Stimulated activated CD8-positive, alpha-beta memory T cell treated with anti-CD3 and anti-CD28 coated beads, Interleukin-4, amount 100 ng/mL, for 48 hours (primary cell): ENCODE measurements around the gene GSTM4.
"Not testable (repeated sequence)": the region's sequence is repeated elsewhere in the genome, so short reads cannot be mapped to it uniquely, and the experiment has no call there.

ENCODE experiments used
- DNase-seq: peaks from one replicate; pipeline ENCODE4 v3.0.0-alpha.2; 2020

Gene GSTM4

DNA sequence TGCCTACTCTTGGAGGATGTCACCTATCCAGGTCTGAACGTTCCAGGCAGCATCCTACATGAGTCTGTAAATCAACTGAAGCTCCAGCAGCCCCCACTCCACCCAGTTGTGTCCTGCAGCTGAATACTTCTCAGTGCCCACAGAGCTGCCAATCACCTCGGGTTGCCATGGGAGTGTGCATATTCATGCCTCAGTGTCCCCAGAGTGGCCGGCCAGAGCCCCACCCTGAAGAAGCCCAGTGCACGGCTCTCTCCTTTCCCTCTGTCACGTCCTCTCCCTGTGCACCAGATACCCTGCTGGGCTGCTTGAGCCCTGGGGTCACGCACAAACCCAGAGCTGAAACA lies 16.1 kb upstream of the GSTM4 start:
- DNase-seq = no peak

DNA sequence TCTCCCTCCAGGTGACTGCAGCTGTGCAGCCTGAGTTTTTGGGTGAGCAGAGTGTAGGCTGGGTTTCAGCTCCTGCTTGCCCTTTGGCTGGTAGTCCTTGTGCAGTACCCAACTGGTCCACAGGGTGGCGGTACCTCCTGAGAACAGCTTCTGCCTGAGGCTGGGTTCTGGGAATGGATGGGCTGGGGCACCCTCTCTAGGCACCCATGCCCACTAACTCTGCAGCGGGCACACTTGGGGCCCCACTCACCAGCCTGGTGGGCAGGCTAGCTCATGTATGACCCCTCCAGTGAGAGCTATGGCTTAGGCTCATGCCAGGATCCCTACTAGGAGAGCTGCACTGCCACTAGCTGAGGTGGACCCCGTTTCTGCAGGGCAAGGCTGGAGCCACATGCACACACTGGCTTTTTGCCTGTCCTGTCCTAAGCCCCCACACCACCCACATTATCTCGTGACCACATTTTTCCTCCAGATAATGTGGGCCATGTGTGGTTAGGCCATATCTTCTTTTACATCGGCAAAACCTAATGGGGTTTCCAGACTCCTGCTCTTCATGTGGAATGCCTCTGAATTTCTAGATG lies 15.5 kb upstream of the GSTM4 start:
- peak; percentile 100 for DNase-seq

DNA sequence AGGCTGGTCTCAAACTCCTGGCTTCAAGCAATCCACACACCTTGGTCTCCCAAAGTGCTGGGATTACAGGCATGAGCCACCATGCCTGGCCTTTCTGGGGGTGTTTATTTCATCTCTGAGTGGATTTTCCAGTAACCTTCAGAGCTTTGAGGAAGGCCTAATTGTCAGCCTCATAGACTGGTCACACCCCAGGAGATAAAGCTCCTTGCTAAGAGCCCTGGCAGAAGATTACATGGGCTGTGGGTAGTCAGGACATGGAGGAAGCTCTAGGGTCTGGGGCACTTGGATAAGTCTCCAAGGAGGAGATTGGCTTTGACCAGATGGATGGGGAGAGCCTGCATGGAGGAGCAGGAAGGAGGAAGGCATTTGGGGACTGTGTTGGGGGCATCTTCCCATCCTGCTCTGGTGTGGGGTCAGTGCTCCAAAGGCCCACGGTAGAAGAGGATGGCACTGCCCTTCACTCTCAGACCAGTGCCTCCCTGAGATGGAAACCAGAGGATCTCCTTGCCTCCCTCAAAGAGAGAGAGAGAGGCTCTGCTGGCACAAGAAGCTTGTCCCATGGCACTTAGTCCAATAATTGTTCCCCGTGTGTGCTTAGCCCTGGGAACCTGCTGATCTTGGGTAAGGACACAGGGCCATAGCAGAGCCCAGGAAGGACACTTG lies 14.7 kb upstream of the GSTM4 start:
- DNase-seq = no peak

DNA sequence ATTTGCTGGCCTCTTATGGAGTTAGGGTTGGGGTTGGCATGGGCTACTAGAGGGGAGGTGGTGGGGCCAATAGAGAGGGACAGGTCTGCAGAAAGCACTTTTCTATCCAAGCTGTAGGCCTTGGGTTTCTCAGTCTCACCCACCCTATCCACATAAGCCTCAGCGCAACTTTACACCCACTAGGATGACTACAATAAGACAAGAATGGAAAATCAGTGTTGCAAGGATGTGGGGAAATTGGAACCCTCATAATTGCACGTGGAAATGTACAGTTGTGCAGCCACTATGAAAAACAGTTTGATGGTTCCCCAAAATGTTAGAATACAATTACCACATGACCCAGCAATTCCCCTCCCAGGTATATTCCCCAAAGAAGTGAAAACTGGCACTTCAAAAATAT lies 14.0 kb upstream of the GSTM4 start:
- no peak for DNase-seq

DNA sequence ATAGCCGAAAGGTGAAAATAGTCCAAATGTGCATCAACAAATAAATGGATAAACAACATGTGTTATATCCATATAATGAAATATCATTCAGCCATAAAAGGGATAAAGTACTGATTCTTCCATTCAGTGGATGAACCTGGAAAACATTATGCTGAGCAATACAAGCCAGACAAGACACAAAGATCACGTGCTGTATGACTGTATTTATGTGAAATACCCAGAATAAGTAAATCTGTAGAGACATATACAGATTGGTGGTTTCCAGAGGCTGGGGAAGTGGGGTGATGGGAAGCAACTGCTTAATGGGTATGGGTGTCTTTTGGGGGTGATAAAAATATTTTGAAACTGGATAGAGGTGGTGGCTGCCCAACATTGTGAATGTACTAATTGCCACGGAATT lies 13.3 kb upstream of the GSTM4 start:
- DNase-seq = no peak

DNA sequence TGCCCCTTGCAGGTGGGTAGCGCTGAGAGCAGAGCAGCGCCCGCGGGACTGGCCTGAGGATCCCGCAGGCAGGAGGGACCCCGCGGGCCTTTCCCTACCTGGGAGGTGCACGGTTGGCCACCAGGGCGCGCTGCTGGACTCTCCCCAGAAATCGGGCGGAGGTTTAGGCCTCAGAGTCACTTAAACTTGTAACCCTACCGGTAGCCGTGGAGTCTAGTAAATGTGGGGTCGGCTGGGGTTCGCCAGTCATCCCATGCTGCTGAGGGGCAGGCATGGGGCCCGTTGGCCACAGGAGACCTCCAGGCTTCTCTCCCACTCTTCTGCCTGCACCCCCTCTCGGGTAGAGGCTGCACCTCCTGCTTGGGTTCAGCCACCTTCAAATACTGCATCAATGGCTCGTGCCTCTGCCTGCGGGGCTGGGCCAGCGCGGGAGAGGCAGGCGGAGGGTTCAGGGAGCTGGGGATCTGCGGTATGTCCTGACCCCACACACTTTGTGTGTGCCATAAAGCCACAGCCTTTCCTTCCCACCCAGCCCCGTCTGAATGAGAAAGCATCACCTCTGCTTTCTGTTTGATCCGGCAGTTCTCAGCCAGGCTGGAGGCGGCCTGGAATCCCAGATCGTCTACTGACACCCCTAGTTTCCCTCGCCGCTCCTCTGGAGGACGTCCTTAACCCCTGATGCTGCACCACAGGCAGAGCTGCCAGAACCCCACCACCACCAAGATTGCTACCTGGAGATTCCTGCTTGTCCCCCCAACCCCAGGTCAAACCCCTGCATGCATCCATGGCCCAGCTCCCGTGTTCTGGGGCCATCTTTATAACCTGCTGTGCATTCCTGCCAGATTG lies 12.3 kb upstream of the GSTM4 start:
- DNase-seq = peak; percentile 96

DNA sequence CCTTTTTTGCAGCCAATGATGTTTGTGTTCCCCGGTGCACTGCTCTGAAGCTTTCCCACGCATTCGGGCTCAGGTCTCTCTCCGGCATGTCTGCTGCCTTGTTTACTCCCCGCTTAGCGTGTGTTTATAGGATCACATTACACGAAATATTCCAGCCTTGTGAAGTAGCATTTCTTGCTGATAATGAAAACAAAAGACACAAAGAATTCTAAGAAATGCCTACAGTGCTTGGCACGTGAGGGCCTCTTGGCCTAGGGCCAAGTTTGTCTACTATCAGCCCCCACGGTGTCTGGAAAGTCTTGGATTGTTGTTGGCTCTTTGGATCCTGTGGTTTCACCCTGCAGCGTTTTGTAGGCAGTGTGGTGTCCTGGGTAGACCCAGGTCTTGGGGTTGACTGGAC lies 11.2 kb upstream of the GSTM4 start:
- no peak for DNase-seq

DNA sequence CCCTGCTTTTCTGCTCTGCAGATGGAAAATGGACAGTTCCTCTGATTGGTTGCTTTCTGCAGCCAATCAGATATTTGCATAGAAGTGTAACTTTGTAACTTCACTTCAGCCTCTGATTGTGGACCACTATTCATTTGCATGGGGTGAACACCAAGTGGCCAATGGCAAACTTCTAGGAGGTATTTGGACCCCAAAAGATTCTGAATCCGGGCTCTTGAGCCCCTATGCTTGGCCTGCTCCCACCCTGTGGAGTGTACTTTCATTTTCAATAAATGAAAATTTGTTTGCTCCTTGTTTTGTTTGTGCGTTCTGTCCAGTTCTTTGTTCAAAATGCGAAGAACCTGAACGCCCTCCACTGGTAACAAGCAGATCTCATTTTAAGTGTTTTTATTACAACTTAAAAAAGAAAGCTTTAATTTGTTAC lies 6.4 kb upstream of the GSTM4 start:
- DNase-seq = no peak

DNA sequence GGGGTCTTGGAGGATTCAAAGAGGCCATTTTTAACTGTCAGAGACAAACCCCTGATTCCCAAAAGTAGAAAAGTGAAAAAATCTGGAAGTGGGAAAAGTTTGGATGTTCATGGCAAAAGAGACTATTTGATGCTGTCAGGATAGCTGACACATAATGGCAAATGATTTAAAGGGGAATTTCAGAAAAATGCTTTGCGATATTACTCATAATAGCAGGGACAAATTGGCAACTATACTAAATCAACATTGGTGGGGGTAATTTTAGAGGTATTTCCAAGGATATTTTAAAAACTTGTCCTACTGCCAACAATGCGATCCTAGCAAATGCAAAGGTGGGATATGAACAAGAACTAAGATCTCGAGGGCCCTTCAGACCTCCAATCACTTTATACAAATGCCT lies 5.3 kb upstream of the GSTM4 start:
- no peak for DNase-seq

DNA sequence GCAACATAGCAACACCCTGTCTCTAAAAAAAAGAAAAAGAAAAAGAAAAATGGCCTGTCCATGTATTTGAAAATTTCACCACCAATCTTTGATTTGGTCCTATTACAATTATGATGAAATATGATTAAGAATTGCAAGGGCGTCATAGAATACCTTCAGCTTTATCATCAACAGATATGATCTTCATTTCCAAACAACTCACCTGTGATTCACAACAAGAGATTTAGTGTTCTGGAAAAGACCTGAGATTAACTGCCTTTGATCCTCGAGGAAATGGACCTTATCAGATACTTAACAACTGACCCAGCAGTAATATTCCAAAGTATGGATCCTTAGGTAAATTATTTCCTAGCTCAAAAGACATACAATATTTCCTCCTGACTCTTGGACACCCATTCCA lies 3.5 kb upstream of the GSTM4 start:
- no peak for DNase-seq

DNA sequence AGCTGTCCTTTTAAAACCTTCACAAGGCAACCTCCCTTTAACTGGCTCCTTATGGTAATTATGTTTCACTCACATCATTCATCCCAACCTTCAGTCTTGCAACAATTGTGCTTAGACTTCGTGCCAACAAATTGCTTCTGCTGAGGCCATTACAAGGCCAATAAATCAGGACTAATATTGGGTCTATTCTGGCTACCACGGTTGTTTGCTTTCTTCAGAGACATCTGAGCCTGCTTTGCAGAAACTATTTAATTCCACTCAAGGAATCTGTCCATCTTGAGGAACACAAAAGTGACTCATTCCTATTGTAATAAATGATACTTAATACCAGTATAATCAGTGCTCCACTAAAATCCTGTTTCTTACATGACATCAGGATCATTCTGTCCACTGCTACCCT lies 2.6 kb upstream of the GSTM4 start:
- no peak for DNase-seq

DNA sequence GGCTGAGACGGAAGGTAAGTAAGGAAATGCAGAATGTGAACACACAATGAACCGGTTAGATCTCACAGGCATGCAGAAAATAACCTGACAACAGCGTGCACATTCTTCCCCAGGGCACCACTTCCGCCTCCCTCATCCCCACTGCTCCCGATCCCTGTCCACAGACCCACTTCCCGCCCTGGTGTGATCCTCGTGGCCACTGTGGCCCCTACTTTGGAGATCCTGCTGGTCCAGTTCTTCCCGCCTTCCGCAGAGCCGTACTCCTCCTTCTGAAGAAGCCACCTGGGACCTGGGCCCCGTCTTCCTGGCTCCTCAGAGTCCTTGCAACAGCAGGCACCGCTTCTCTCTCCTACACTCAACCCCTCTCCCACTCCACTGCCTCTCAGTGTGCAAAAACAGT lies 1.4 kb upstream of the GSTM4 start:
- DNase-seq = no peak

DNA sequence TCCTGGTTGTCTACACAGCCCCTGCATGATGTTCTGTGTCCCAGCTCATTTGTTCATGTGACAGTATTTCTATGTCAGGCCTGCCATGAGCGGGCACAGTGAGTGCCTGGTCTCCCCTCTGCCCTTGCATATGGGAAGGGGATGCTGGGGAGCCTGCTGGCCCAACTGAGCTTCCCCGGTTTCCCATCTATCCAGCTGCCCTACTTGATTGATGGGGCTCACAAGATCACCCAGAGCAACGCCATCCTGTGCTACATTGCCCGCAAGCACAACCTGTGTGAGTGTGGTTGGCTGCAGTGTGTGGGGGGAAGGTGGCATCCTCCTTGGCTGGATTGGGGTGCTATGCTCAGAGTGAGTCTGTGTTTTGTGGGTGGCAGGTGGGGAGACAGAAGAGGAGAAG lies 1.5 kb downstream of the GSTM4 start:
- DNase-seq = no peak

DNA sequence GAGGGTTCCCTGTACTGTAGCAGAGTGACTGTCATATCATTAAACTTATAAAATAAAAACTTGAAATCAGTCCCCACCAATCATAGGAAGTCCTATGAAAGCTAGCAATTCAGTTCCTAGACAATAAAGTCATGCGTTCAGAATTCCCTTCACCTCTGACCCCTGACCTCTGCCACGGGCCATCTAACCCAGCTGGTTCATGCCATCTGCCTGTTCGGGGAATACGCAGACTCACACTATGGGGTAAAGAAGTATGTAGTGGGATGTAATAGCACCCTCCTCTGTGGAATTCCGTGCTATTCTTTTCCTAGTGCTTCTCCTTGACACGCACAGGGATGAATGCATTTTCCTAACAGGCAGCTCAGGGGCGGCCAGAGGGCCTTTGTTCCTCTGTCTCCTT lies 2.1 kb downstream of the GSTM4 start:
- DNase-seq = no peak

DNA sequence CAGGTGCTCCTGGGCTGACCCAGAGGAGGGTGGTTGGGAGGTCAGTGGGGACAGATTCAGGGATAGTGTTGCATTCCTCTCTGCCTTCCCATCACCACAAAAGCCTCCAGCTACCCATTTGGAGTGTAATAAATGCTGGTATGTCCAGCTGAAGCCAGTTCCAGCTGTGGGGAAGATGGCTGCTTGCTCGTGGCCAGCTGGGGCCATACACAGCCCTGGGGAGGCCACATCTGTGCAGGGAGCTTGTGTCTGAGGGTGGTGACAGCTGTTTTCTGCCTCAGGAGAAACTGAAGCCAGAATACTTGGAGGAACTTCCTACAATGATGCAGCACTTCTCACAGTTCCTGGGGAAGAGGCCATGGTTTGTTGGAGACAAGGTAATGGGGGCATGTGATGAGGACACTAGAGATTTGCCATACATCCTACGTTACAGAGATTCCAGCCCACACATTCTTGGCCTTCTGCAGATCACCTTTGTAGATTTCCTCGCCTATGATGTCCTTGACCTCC lies 2.7 kb downstream of the GSTM4 start:
- no peak for DNase-seq

DNA sequence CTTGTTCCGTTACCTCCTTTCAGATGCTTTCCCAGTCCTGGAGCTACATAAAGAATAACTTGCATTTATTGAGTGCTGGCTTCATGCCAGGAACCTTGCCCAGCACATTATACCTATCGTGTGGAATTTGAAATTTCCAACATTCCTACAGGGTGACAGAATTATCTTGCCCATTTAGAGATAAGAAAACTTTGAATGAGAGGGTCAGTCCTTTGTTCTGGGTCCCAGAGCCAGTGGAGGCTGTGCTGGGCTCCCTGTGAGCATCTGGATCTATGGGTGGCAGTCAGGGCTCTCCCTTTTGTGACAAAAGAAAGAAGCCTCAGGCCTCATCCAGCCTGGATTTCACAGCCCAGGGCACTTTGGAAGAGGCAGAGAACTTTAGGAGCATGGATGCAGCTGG lies 3.2 kb downstream of the GSTM4 start:
- DNase-seq = no peak

DNA sequence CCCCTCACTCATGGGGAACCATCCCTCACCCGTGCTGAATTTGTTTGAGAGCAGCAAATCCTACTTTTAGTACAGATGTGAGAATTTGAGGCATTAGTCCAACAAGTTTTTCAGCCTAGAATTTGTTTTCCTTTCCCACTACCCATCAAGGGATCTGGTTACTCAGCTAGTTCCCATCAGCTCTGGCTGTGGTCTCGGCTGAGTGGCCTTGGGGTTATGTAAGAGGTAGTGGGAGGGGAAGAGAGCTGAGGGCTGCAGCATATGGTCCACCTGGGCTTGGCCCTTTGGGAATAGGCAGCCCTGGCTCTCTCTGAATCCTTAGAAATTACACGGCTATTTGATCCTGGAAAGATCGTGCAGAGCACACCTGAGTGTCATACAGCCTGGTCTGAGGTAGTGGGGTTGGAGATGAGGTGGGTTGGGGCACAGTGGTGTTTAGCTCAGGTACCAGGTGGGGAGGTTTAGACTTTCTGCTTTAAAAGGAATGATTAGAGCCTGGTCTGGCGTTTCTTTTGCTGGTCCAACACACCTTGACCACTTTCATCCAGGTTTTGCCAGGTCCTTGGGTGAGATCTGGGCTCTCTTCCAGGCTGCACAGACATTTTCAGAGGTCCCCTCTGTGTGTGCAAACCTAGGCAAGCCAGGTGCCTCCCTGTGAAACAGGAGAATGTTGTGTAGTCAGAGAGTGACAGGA lies 4.2 kb downstream of the GSTM4 start:
- DNase-seq = no peak

DNA sequence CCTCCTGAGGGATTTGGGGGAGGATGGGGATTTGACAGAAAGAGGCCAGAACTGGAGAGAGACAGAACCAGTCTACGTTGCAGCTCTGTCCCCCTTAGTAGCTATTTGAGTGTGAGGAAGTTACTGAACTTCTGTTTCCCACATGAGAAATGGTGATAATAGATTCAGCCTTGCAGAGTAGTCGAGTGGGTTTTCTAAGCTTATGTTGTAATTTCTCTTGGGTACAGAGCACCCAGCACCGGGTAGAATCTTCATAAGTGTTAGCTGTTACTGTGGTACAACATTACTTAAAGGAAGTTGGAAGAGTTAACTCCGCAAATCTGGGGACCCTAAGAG lies 4.8 kb downstream of the GSTM4 start:
- not testable (repeated sequence) for DNase-seq

DNA sequence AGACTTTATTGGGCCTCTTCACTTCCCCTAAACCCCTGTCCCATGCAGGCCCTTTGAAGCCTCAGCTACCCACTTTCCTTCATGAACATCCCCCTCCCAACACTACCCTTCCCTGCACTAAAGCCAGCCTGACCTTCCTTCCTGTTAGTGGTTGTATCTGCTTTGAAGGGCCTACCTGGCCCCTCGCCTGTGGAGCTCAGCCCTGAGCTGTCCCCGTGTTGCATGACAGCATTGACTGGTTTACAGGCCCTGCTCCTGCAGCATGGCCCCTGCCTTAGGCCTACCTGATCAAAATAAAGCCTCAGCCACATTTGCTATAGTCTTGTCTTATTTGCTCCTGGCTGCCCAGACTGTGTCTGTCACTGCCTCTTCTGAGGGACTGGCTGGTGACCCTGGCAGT lies 5.5 kb downstream of the GSTM4 start:
- no peak for DNase-seq

DNA sequence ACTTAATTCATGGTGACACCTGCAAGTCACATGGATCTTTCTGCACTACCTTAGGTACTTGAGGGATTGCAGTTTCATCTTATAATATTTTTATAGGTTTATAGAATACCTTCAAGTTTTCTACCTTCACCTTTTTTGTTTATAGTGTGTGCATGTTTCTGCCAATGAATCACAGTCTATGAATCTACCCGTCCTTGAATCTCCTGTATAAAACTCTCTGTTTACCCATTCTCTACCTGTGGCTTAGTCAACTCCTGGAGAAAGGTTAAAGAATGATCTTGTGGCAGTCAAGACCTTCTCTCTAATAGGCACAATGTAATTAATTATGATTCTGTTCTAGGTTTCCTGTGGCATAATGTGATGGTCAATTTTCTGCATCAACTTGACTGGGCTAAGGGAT lies 8.8 kb downstream of the GSTM4 start:
- no peak for DNase-seq

DNA sequence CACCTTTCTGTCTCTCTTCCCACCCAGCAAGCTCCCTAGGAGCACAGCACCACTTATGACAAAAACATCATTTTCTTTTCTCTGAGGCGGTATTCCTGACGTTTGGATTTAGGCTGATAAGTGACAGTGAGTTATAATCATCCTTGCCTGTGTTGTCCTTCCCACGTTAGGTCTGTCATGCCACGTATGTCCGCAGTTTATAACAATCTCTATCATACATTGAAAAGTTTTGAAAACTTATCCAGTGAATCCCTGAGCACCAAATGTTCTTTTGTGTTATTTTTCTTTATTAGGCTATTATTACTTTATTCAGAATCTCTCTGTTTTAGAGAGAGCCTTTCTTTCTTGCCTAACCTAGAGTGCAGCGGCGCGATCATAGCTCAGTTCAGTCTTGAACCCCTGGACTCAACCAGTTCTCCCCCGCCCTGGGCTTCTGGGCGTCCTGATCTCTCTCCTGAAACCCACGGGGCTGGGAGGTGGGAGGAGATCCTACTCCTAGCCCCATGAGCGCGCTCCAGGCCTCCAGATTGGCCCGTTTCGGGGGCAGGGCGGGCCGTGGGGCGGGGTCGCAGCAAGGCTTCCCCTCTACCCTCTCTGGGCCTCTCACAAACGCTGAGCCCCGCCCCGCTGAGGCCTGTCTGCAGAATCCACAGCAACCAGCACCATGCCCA lies 11.7 kb downstream of the GSTM4 start, which contains the start of gene GSTM2:
GSTM2 (plus strand) TSS at position 606 of the 671 bp plus-strand sequence; CDS start at position 665, 59 bp downstream.
- DNase-seq = peak; percentile 87

DNA sequence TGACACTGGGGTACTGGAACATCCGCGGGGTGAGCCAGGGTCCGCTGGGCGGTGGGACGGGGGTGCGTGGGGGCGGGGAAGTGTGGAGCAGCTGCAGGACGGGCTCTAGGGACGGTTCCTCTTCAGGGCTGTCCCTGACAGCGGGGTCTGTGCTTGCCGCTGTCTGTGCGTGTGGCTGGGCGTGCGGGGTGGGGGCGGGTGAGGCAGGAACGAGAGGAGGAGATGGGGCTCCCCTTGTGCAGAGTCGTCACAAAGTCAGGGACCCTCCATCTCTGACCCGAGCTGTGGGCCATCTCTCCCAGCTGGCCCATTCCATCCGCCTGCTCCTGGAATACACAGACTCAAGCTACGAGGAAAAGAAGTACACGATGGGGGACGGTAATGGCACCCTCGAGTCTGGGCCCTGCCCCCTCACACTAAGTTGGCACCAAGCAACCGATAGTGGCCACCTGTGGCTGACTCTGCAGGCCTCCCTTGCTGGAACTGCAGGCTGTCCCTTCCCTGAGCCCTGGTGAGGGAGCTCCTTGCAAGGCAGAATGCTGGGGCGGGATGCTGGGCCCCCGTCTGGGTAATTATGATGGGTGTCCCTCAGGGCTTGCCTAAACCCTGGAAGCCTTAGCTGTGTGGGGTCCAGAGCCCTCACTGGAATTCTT lies 12.3 kb downstream of the GSTM4 start:
- no peak for DNase-seq
